PC-3 (cell line): Measurements from ENCODE around the gene CFAP299.

ENCODE experiments used
- EZH2phosphoT487 ChIP-seq: fragments of 300-600 bp; sonication (generic); IDR thresholded peaks from 2 replicates; pipeline ENCODE4 v1.6.1; 2018; ENCODE audit warnings: mild to moderate bottlenecking, antibody characterized with exemption, low read length, borderline replicate concordance
- TF ChIP-seq, protein P1 (sequence below): fragments of 300-600 bp; sonication (generic); conservative IDR thresholded peaks from 2 replicates; pipeline ENCODE4 v1.5.1; 2017; ENCODE audit warnings: antibody characterized with exemption, low read depth, mild to moderate bottlenecking, low read length

DNA sequence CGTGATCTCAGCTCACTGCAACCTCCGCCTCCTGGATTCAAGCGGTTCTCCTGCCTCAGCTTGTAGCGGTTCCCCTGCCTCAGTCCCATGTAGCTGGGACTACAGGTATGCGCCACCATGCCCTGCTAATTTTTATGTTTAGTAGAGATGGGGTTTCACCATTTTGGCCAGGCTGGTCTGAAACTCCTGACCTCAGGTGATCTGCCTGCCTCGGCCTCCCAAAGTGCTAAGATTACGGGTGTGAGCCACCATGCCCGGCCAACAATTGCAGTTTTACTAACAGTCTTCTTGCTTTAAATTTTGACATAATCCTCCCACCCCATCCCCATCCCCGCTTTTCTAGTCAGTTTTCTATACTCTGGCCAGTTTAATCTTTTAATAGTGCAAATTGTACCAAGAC is 112.0 kb downstream of the CFAP299 start:
- TF ChIP-seq, protein P1, sequence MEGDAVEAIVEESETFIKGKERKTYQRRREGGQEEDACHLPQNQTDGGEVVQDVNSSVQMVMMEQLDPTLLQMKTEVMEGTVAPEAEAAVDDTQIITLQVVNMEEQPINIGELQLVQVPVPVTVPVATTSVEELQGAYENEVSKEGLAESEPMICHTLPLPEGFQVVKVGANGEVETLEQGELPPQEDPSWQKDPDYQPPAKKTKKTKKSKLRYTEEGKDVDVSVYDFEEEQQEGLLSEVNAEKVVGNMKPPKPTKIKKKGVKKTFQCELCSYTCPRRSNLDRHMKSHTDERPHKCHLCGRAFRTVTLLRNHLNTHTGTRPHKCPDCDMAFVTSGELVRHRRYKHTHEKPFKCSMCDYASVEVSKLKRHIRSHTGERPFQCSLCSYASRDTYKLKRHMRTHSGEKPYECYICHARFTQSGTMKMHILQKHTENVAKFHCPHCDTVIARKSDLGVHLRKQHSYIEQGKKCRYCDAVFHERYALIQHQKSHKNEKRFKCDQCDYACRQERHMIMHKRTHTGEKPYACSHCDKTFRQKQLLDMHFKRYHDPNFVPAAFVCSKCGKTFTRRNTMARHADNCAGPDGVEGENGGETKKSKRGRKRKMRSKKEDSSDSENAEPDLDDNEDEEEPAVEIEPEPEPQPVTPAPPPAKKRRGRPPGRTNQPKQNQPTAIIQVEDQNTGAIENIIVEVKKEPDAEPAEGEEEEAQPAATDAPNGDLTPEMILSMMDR, result no peak
- no peak for TF ChIP-seq EZH2phosphoT487
